Ishikawa (cell line): Measurements from ENCODE around the gene GAS2.

Experiments used
- CEBPB ChIP-seq: IDR thresholded peaks from 2 replicates; pipeline ENCODE4 v1.6.1; 2012
- CREB1 ChIP-seq: IDR thresholded peaks from 2 replicates; pipeline ENCODE4 v1.6.1; 2012; ENCODE audit warnings: low read depth
- EGR1 ChIP-seq: IDR thresholded peaks from 2 replicates; pipeline ENCODE4 v1.6.1; 2012
- EP300 ChIP-seq: IDR thresholded peaks from 2 replicates; pipeline ENCODE4 v1.6.1; 2012; ENCODE audit warnings: borderline replicate concordance
- FOXM1 ChIP-seq: IDR thresholded peaks from 2 replicates; pipeline ENCODE4 v1.6.1; 2012; ENCODE audit warnings: low read depth, borderline replicate concordance
- NFIC ChIP-seq: IDR thresholded peaks from 2 replicates; pipeline ENCODE4 v1.6.1; 2012
- RAD21 ChIP-seq: IDR thresholded peaks from 2 replicates; pipeline ENCODE4 v1.6.1; 2012; ENCODE audit warnings: low read depth
- TAF1 ChIP-seq: IDR thresholded peaks from 2 replicates; pipeline ENCODE4 v1.6.1; 2012; ENCODE audit warnings: low read depth, mild to moderate bottlenecking
- TCF12 ChIP-seq: IDR thresholded peaks from 2 replicates; pipeline ENCODE4 v1.6.1; 2012; ENCODE audit warnings: low read depth
- TEAD4 ChIP-seq: IDR thresholded peaks from 2 replicates; pipeline ENCODE4 v1.6.1; 2012
- YY1 ChIP-seq: IDR thresholded peaks from 2 replicates; pipeline ENCODE4 v1.6.1; 2012; ENCODE audit warnings: low read depth
- ZBTB7A ChIP-seq: IDR thresholded peaks from 2 replicates; pipeline ENCODE4 v1.6.1; 2012; ENCODE audit warnings: low read depth
- TF ChIP-seq, protein P1 (sequence below): IDR thresholded peaks from 2 replicates; pipeline ENCODE4 v1.6.1; 2012; ENCODE audit warnings: low read depth, mild to moderate bottlenecking
- TF ChIP-seq, protein P2 (sequence below): IDR thresholded peaks from 2 replicates; pipeline ENCODE4 v1.6.1; 2012
- TF ChIP-seq, protein P3 (sequence below): IDR thresholded peaks from 2 replicates; pipeline ENCODE4 v1.6.1; 2012

GAS2 gene

DNA sequence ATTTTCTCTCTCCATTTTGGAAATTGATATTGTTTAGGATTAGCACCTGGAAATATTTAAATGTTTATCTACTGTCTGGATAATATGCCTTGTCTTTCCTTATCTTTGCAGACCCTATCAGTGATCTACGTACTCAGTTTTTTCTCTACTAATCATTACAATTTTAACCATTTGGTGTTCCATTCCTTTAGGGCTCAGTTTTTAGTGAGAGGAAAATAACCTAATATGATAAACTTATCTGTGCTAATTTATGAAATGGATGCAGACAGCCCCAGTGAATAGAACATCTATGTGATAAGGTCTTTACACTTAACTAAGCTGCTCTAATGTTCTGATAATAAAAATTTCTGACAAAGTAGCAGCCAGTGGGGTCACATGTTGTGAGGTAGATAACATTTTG lies 94.7 kb downstream of the GAS2 start:
- TF ChIP-seq TAF1 (no peak), TCF12 (no peak), RAD21 (no peak), ZBTB7A (no peak), YY1 (no peak), NFIC (no peak), EGR1 (no peak), FOXM1 (no peak), CREB1 (no peak), TEAD4 (no peak)
- TF ChIP-seq, protein P1, sequence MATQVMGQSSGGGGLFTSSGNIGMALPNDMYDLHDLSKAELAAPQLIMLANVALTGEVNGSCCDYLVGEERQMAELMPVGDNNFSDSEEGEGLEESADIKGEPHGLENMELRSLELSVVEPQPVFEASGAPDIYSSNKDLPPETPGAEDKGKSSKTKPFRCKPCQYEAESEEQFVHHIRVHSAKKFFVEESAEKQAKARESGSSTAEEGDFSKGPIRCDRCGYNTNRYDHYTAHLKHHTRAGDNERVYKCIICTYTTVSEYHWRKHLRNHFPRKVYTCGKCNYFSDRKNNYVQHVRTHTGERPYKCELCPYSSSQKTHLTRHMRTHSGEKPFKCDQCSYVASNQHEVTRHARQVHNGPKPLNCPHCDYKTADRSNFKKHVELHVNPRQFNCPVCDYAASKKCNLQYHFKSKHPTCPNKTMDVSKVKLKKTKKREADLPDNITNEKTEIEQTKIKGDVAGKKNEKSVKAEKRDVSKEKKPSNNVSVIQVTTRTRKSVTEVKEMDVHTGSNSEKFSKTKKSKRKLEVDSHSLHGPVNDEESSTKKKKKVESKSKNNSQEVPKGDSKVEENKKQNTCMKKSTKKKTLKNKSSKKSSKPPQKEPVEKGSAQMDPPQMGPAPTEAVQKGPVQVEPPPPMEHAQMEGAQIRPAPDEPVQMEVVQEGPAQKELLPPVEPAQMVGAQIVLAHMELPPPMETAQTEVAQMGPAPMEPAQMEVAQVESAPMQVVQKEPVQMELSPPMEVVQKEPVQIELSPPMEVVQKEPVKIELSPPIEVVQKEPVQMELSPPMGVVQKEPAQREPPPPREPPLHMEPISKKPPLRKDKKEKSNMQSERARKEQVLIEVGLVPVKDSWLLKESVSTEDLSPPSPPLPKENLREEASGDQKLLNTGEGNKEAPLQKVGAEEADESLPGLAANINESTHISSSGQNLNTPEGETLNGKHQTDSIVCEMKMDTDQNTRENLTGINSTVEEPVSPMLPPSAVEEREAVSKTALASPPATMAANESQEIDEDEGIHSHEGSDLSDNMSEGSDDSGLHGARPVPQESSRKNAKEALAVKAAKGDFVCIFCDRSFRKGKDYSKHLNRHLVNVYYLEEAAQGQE: no peak
- TF ChIP-seq, protein P2, sequence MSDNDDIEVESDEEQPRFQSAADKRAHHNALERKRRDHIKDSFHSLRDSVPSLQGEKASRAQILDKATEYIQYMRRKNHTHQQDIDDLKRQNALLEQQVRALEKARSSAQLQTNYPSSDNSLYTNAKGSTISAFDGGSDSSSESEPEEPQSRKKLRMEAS: no peak
- TF ChIP-seq, protein P3, sequence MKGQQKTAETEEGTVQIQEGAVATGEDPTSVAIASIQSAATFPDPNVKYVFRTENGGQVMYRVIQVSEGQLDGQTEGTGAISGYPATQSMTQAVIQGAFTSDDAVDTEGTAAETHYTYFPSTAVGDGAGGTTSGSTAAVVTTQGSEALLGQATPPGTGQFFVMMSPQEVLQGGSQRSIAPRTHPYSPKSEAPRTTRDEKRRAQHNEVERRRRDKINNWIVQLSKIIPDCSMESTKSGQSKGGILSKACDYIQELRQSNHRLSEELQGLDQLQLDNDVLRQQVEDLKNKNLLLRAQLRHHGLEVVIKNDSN: no peak

DNA sequence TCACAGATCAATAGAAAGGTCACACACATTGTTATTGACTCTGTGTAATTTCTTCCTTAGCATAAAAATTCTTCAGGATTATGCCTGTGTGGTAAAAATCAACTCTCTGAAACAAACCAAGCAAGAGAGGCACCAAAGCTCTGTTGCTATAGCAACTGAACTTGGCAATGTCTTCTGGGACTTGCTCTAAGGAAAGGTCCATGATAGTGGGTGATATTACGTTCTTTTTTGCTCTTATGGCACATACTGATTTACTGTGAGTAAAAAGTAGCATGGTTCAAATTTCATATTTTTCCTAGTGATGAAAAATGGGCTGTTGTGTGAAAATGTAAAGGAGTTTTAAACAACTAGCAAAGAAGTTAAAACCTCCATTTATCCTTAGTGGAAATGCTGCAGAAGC lies 96.8 kb downstream of the GAS2 start:
- TF ChIP-seq EP300 (no peak), EGR1 (no peak), ZBTB7A (no peak), TCF12 (no peak), CEBPB (no peak), RAD21 (no peak), YY1 (no peak), CREB1 (no peak), TEAD4 (no peak)
- TF ChIP-seq, protein P1: no peak
- TF ChIP-seq, protein P3: no peak

DNA sequence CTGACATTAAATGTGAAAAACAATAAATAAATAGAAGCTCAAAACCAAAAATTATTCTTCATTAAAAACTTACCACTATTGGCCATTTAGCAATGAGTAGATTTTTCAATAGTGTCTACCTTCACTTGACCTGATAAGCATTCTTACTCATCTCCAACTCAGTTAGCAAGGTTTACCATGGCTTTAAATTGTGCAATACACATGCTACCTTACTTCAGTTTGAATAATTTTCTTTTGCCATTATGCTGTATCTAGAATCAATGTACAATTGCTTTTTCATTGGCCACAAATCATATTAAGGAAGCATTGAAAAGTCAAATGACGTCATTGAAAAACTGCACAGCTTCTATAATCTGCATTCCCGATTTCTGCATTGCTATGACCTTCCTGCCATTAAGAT lies 98.3 kb downstream of the GAS2 start:
- TF ChIP-seq, protein P1: no peak
- no peak for TF ChIP-seq CREB1
- TF ChIP-seq EP300: no peak
- TF ChIP-seq ZBTB7A: no peak
- no peak for TF ChIP-seq FOXM1
- TF ChIP-seq CEBPB: no peak
- no peak for TF ChIP-seq TAF1
- TF ChIP-seq, protein P2: no peak
- TF ChIP-seq TCF12: no peak
- no peak for TF ChIP-seq YY1
- no peak for TF ChIP-seq EGR1
- TF ChIP-seq TEAD4: no peak
- TF ChIP-seq RAD21: no peak
- TF ChIP-seq, protein P3: no peak
- TF ChIP-seq NFIC: no peak

DNA sequence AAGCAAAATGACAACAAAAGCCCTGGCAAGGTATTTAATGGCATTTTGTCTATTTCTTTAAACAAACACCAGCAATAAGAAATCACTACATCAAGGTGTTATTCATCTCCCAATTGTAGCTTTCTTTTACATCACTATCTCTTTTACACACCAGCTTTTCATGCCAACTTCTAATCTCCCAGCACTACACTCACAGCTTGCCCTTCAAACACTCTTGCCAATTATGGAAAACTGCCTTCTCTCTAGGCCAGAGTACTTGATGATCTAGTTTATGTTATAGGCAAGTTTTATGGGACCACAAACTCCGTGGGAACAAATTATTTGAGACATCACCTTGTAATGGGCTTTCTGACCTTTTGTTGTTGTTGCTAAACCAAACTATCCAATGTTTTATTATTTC lies 101.9 kb downstream of the GAS2 start:
- TF ChIP-seq CEBPB (no peak), TEAD4 (no peak), NFIC (no peak), EP300 (no peak), CREB1 (no peak), TCF12 (no peak), TAF1 (no peak), ZBTB7A (no peak), EGR1 (no peak), FOXM1 (no peak), YY1 (no peak), RAD21 (no peak)
- TF ChIP-seq, protein P2: no peak
- TF ChIP-seq, protein P1: no peak
- TF ChIP-seq, protein P3: no peak
